GM18951 (cell line): ENCODE data around the gene STAB2.

ENCODE experiments used
- POLR2A ChIP-seq: IDR thresholded peaks from 4 replicates; pipeline ENCODE4 v1.6.1; 2011; ENCODE audit warnings: mild to moderate bottlenecking; ENCODE audit not compliant: insufficient read length, insufficient read depth; ENCODE audit errors: extremely low read depth
- in situ Hi-C: fragments of 300-500 bp; cut with MboI; formaldehyde crosslinking; loops from one replicate; pipeline ENCODE4 v1.12.0; 2022; ENCODE audit warnings: low sequenced_read_pairs, mixed read lengths, inconsistent platforms; ENCODE audit not compliant: unreplicated experiment

The STAB2 gene

DNA sequence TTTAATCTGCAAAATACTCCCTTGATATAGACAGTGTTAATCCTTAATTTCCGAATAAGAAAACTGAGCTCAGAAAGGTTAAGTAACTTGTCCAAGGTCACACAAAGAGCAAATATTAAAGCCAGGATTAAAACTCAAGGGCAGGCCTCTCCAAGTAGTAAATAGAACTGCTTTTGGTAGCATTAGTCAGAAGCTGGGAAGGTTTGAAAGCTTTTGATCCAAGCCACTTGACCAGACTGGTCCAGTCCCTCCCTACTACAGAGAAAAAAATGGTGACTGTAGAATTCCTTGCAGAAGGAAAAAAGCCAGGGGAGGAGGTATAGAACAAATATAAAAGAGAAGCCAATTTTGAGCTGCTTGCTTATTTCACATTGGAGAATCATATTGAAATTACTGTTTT is 142.4 kb downstream of the STAB2 start:
- no peak for TF ChIP-seq POLR2A
- in situ Hi-C loops = no loop called here

GRCh38 chr12:103731539-103731938 is 144.5 kb downstream of the STAB2 start:
- no peak for TF ChIP-seq POLR2A
- in situ Hi-C loops = no loop called here

DNA sequence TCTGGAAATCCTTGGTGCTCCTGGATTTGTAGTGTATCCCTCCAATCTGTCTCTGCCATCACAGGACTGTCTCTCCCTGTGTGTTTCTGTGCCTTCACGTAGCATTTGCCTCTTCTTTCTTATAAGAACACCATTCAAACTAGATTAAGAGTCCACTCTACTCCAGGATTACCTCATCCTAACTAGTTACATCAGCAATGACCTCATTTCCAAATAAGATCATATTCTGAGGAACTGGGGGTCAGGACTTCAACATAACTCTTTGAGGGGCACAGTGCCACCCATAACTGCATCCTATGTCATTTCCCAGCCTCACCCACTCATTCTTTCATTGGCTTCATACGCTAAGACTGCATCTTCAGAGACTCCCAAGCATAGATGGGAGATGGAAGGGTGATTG is 147.8 kb downstream of the STAB2 start:
- TF ChIP-seq POLR2A = no peak
- in situ Hi-C loops = no loop called here

DNA sequence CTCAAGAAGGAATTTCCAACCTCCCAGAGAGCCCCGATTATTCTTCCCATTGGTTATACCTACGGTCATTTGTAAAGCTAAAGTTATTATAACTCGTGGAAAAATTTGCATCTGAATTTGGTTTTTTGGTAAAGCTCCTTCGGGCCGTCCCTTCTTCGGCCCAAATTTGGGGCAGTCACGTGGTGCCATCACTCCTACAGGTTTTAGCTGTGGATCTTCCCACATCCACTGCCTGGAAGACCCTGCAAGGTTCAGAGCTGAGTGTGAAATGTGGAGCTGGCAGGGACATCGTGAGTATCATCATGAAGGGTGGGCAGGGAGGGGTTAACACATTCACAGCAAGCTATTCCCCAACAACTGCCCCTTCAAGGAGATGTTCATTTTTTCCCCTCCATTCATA is 148.2 kb downstream of the STAB2 start:
- TF ChIP-seq POLR2A = no peak
- in situ Hi-C loops = no loop called here

DNA sequence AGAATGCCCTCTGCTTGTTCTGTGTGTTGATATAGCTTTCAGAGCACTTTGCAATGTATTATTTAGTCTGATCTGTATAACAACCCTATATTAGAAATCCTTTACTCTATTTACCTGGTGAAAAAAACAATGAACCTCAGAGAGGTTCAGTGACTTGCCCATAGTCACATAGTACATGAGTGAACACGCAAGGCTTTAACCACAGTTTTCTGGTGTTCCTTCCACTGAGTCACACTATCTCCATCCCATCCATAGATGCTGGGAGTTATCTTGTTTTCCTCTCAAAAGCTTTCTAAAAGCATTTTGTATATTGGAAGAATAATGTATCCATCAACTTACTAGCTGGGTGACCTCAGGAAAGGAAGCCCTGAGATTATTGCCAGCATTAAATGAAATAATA is 149.5 kb downstream of the STAB2 start:
- TF ChIP-seq POLR2A = no peak
- in situ Hi-C loops = no loop called here

DNA sequence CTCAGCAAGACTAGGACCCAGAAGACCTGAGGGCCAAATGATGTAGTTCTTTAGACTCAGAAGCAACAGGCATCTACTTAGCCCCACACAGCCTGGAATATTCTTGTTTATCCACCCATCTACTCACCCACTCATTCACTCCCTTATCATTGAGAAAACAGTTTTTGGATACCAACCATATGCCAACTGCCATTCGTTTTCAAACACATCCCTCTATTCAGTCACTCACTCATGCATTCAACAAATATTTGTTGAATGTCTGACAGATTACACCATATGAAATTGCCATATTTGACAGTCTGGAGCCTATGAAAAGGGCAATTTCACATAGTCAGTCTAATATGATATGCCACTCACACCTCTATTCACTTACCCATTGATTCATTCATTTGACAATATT is 150.8 kb downstream of the STAB2 start:
- in situ Hi-C loops = no loop called here
- TF ChIP-seq POLR2A = no peak

DNA sequence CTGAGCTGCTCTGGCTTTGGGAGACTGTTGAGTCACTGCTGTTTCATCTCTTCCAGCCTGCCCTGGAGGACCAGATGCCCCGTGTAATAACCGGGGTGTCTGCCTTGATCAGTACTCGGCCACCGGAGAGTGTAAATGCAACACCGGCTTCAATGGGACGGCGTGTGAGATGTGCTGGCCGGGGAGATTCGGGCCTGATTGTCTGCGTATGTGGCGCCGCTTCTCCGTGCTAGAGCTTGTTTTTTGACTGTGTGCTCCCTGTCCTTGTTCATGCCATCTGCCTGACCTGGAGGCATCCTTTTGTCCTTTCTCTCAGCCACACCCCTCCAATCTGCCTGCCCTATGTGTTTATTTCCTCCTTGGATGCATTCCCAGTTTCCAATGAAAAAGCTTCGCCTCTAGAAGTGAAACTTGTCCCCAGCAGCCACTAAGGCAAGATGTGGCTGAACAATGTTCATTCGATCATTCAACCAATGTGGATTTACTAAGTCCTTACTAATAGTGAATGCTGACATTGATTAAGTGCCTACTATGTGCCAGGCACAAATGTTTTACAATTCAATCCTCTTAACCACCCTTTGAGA is 155.4 kb downstream of the STAB2 start:
- in situ Hi-C loops = no loop called here
- no peak for TF ChIP-seq POLR2A

GRCh38 chr12:103743788-103744187 is 156.7 kb downstream of the STAB2 start:
- TF ChIP-seq POLR2A = no peak
- in situ Hi-C loops = no loop called here

- no peak for TF ChIP-seq POLR2A
- in situ Hi-C loops = no loop called here
These were observed 158.9 kb downstream of the STAB2 start for GRCh38 chr12:103745962-103746361.

DNA sequence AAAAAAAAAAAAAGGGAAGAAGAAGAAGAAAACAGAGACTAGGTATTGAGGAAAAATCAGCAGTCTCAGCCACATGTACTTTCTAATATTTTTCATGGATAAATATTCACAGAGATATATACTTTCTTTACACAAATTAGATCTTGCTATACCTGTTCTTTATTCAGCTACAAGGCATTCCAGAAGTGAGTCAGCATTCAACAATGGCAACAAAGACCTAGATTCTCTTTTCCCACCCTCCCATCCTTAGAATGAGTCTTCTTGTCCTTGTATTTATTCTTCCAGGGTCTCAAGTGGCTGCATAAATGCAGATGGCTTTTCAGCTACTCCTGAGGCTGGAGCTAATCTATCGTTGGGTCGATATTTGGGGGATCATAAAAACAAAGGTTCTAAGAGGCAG is 160.9 kb downstream of the STAB2 start:
- in situ Hi-C loops = no loop called here
- no peak for TF ChIP-seq POLR2A

- in situ Hi-C loops = no loop called here
- no peak for TF ChIP-seq POLR2A
These were observed 161.8 kb downstream of the STAB2 start for GRCh38 chr12:103748875-103749274.

DNA sequence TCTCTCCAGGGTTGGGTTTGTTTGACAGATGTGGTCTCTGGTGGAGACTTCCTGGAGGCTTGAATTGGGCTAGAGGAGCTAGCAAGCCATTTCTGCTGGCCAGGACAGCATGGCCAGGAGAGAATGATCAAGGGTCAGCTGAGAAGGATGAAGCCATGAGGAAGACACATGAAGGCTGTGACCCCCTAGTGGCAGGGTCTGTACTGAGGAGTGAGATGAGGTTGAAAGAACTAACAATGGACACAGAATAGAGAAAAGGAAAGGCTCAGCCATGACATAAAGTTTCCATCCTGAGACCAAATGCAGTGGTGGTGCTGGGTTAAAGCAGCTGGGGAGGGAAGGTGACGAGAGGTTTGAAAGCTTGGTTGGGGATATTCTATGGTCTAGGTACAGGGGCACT is 164.1 kb downstream of the STAB2 start:
- TF ChIP-seq POLR2A = no peak
- in situ Hi-C loops = no loop called here

DNA sequence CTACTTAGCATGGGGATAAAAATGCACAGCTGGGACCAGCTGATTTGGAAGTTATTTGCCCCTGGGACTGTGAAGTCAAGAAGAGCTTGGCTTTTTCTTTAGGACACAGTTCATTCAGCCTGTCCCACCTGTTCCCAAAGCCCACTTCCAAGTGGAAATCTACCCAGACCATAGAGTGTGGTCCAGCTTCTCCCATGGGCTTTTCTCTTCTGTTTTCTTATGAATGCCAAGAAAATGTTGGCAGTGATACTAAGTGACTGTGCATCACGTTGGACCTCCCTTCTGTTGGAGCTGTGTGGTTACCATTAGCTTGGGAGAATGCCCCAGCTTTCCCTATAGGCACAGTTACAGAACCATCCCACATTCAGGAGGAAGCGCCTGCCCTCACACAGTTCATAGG is 164.5 kb downstream of the STAB2 start:
- TF ChIP-seq POLR2A = no peak
- in situ Hi-C loops = no loop called here

GRCh38 chr12:103755425-103755824 is 168.4 kb downstream of the STAB2 start:
- TF ChIP-seq POLR2A = no peak
- in situ Hi-C loops = no loop called here

- no peak for TF ChIP-seq POLR2A
- in situ Hi-C loops = no loop called here
These were observed 169.4 kb downstream of the STAB2 start for GRCh38 chr12:103756443-103756842.
